Neutrophil (primary cell): Measurements from ENCODE around the gene SMARCA2.

Source experiments
- H3K27ac ChIP-seq: fragments of 200-600 bp; sonication (generic); 2 replicates; pipeline ENCODE4 v1.5.1; 2016; ENCODE audit warnings: mild to moderate bottlenecking, moderate library complexity
- H3K27me3 ChIP-seq: fragments of 200-600 bp; sonication (generic); 2 replicates; pipeline ENCODE4 v1.6.0; 2016; ENCODE audit warnings: mild to moderate bottlenecking
- H3K36me3 ChIP-seq: fragments of 200-600 bp; sonication (generic); 2 replicates; pipeline ENCODE4 v1.5.1; 2017
- H3K4me1 ChIP-seq, 2 experiments: fragments of 200-600 bp in 1 of 2; sonication (generic) in 1 of 2; 1 replicate in 1 of 2; 2 replicates in 1 of 2; pipeline versions ENCODE4 v1.5.1 to v1.6.1; 2013 to 2016; ENCODE audit warnings: low read depth in 1 of 2, low read length in 1 of 2, mild to moderate bottlenecking in 1 of 2, moderate library complexity in 1 of 2; ENCODE audit not compliant: control insufficient read depth in 1 of 2, insufficient read depth in 1 of 2
- H3K4me3 ChIP-seq, 2 experiments: fragments of 200-600 bp in 1 of 2; sonication (generic) in 1 of 2; 1 replicate in 1 of 2; 2 replicates in 1 of 2; pipeline ENCODE4 v1.5.1; 2013 to 2016; ENCODE audit warnings: low read depth in 1 of 2, low read length in 1 of 2, mild to moderate bottlenecking in 1 of 2, moderate library complexity in 1 of 2
- H3K9me3 ChIP-seq: fragments of 200-600 bp; sonication (generic); 2 replicates; pipeline ENCODE4 v1.5.1; 2016
- TF ChIP-seq, protein P1 (sequence below): fragments of 200-600 bp; sonication (generic); IDR thresholded peaks from 2 replicates; pipeline ENCODE4 v1.5.1; 2016; ENCODE audit warnings: antibody characterized with exemption

The SMARCA2 gene

DNA sequence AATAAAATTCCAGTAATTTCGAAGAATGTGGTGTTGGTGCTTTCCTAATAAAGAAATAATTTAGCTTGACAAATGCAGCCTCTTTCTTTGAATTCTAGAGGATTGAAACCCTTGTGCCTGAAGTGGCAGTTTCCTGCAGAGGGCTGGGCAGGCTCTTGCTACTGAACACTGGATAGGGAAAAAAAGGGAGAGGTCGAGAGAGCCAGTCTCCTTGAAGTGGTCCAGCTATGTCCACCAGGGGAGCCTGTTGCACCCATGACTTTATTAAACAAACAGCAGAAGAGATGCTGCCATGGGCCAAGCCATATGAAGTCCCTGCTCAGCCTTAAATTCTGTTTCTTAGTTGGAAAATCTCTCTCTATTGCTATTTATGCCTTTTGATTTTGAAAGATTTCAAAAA, 178.4 kb downstream of the SMARCA2 start:
- Histone ChIP-seq H3K4me3 (no peak overlapping the region), H3K36me3 (peaks cover 97% of the 10 kb centered on the region), H3K27ac (no peak overlapping the region), H3K27me3 (no peaks in the 10 kb centered on the region), H3K4me1 (no peaks in the 10 kb centered on the region), H3K9me3 (no peaks in the 10 kb centered on the region)
- TF ChIP-seq, protein P1, sequence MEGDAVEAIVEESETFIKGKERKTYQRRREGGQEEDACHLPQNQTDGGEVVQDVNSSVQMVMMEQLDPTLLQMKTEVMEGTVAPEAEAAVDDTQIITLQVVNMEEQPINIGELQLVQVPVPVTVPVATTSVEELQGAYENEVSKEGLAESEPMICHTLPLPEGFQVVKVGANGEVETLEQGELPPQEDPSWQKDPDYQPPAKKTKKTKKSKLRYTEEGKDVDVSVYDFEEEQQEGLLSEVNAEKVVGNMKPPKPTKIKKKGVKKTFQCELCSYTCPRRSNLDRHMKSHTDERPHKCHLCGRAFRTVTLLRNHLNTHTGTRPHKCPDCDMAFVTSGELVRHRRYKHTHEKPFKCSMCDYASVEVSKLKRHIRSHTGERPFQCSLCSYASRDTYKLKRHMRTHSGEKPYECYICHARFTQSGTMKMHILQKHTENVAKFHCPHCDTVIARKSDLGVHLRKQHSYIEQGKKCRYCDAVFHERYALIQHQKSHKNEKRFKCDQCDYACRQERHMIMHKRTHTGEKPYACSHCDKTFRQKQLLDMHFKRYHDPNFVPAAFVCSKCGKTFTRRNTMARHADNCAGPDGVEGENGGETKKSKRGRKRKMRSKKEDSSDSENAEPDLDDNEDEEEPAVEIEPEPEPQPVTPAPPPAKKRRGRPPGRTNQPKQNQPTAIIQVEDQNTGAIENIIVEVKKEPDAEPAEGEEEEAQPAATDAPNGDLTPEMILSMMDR, result no peak

GRCh38 chr9:2195211-2195610, 180.1 kb downstream of the SMARCA2 start:
- H3K27ac ChIP-seq, result no peak overlapping the region
- H3K4me3 ChIP-seq, result no peak overlapping the region
- H3K36me3 ChIP-seq, result peaks cover 80% of the 10 kb centered on the region
- TF ChIP-seq, protein P1, result no peak
- H3K4me1 ChIP-seq, result peaks cover 0 to 3% of the 10 kb centered on the region in 2 experiments
- H3K9me3 ChIP-seq, result no peaks in the 10 kb centered on the region
- H3K27me3 ChIP-seq, result no peaks in the 10 kb centered on the region

DNA sequence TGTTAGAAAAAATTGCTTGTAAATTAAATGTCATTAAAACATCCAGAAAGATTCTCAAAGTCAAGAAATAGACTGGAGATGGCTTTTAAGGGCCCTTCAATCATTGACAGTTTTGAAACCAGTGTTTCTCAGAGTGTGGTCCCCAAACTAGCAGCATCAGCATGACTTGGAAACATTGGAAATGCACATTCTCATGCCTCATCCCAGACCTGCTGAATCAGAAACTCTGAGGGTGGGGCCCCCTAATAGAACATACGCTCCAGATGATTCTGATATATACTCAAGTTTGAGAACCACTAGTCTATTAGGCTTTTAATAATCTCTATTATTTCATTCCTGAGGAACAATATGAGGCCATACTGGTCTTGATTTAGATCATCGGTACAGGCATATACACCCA, 181.6 kb downstream of the SMARCA2 start:
- Histone ChIP-seq H3K9me3 (no peaks in the 10 kb centered on the region), H3K27me3 (no peaks in the 10 kb centered on the region), H3K27ac (no peak overlapping the region), H3K4me1 (peaks cover 0 to 3% of the 10 kb centered on the region in 2 experiments), H3K36me3 (peaks cover 65% of the 10 kb centered on the region), H3K4me3 (no peak overlapping the region)
- TF ChIP-seq, protein P1, result no peak

DNA sequence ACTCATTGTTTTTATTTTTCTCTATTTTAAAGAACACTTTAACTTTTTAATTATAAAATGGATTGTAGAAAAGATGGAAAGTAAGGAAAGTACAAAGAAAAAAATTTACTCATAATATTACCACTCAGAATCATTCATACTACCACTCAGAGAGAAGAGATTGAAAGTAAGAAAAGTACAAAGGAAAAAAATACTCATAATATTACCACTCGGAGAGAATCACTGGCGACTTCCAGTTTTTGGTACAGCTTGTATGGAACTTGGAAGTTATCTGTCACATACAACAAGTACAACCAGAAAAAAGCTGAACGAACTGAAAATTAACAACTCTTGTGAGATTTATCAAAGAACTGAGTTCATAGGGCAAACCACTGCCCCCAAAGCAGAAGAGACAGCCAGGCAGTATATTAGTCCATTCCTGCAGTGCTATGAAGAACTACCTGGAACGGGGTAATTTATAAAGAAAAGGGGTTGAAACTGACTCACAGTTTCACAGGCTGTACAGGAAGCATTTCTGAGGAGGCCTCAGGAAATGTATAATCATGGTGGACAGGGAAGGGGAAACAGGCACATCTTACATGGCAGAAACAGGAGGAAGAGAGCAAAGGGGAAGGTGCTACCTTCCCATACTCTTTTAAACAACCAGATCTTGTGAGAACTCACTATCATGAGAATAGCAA, 183.9 kb downstream of the SMARCA2 start:
- TF ChIP-seq, protein P1, result no peak
- Histone ChIP-seq H3K4me3 (no peak overlapping the region), H3K9me3 (no peaks in the 10 kb centered on the region), H3K4me1 (peaks cover 0 to 3% of the 10 kb centered on the region in 2 experiments), H3K36me3 (peaks cover 47% of the 10 kb centered on the region), H3K27me3 (no peaks in the 10 kb centered on the region), H3K27ac (no peak overlapping the region)

GRCh38 chr9:2199999-2200796, 185.1 kb downstream of the SMARCA2 start:
- TF ChIP-seq, protein P1, result no peak
- Histone ChIP-seq H3K27me3 (no peaks in the 10 kb centered on the region), H3K9me3 (no peaks in the 10 kb centered on the region), H3K36me3 (peaks cover 37% of the 10 kb centered on the region), H3K4me1 (peaks cover 0 to 3% of the 10 kb centered on the region in 2 experiments), H3K27ac (no peak overlapping the region), H3K4me3 (no peak overlapping the region)
